H1 (cell line): Measurements from ENCODE around the gene KRT32. TPM values are rescaled to one million over a fixed set of nuclear protein-coding genes. Genes with fewer than 3 reads are reported as not detected.

ENCODE experiments used
- CTCF ChIA-PET: fragments of 300-600 bp; sonication (Branson Sonifier 250); formaldehyde crosslinking; loops from one replicate; lab custom pipeline; 2021; ENCODE audit not compliant: partially characterized antibody; lab: Charles Lee
- POLR2A ChIA-PET: fragments of 300-600 bp; sonication (Branson Sonifier 250); formaldehyde crosslinking; loops from one replicate; lab custom pipeline; 2021; ENCODE audit warnings: inconsistent platforms; ENCODE audit not compliant: partially characterized antibody; lab: Charles Lee
- DNase-seq, 2 experiments: peaks; one replicate each; pipeline versions ENCODE4 v3.0.0 to v3.0.0-alpha.2; 2010 to 2022; ENCODE audit warnings: low spot score in 2 of 2, low read depth in 1 of 2, mixed read lengths in 1 of 2
- FAIRE-seq: peaks from 2 replicates; lab custom pipeline; 2011; peaks lifted over from hg19 to GRCh38; lab: Jason Lieb, UNC
- H2AFZ ChIP-seq: 2 replicates; pipeline ENCODE4 v1.8.1; 2012; ENCODE audit warnings: low read length, inconsistent platforms
- H2AK5ac ChIP-seq: 2 replicates; pipeline ENCODE4 v1.6.1; 2013; ENCODE audit warnings: low read depth, low read length
- H2BK120ac ChIP-seq: replicated peaks from 2 replicates; pipeline ENCODE3; 2013; ENCODE audit warnings: low read depth, low read length, inconsistent platforms
- H2BK12ac ChIP-seq: 2 replicates; pipeline ENCODE4 v1.6.1; 2013; ENCODE audit warnings: low read depth, low read length
- H2BK15ac ChIP-seq: 2 replicates; pipeline ENCODE4 v1.6.1; 2013; ENCODE audit warnings: low read length
- H2BK20ac ChIP-seq: 2 replicates; pipeline ENCODE4 v1.6.1; 2013; ENCODE audit warnings: low read length
- H2BK5ac ChIP-seq: 2 replicates; pipeline ENCODE4 v1.6.1; 2013; ENCODE audit warnings: low read depth, low read length
- H3K14ac ChIP-seq: 2 replicates; pipeline ENCODE4 v1.6.1; 2013; ENCODE audit warnings: inconsistent platforms; ENCODE audit not compliant: insufficient read length
- H3K18ac ChIP-seq: 2 replicates; pipeline ENCODE4 v1.6.1; 2013; ENCODE audit warnings: low read length; ENCODE audit errors: extremely low read depth
- H3K23ac ChIP-seq: 2 replicates; pipeline ENCODE4 v1.6.1; 2013; ENCODE audit warnings: inconsistent platforms; ENCODE audit not compliant: insufficient read length
- H3K23me2 ChIP-seq: 2 replicates; pipeline ENCODE4 v1.6.1; 2013; ENCODE audit warnings: low read depth, low read length
- H3K27ac ChIP-seq: 2 replicates; pipeline ENCODE4 v1.6.1; 2011; ENCODE audit warnings: low read depth, low read length, inconsistent platforms
- H3K27me3 ChIP-seq, 4 experiments: replicated peaks in 1 of 4; 1 replicate in 1 of 4; 2 replicates in 3 of 4; pipeline versions ENCODE4 v1.6.1 to v1.8.1; 2011 to 2013; ENCODE audit warnings: low read length in 3 of 4, mild to moderate bottlenecking in 3 of 4, inconsistent platforms in 2 of 4, mixed read lengths in 2 of 4, moderate library complexity in 1 of 4; ENCODE audit not compliant: control insufficient read depth in 3 of 4, insufficient read depth in 3 of 4; ENCODE audit errors: extremely low read depth in 1 of 4
- H3K36me3 ChIP-seq, 4 experiments: 2 replicates each; pipeline versions ENCODE4 v1.6.1 to v1.8.1; 2011 to 2013; ENCODE audit warnings: mild to moderate bottlenecking in 4 of 4, low read length in 3 of 4, moderate library complexity in 2 of 4, control low read depth in 1 of 4, inconsistent platforms in 1 of 4; ENCODE audit not compliant: insufficient read depth in 4 of 4, control insufficient read depth in 2 of 4
- H3K4ac ChIP-seq: replicated peaks from 2 replicates; pipeline ENCODE3; 2013; ENCODE audit warnings: low read length, low read depth, mixed read lengths, inconsistent platforms; ENCODE audit not compliant: insufficient read length
- H3K4me1 ChIP-seq, 4 experiments: replicated peaks in 1 of 4; 1 replicate in 1 of 4; 2 replicates in 3 of 4; pipeline versions ENCODE4 v1.6.1 to v1.8.1; 2011 to 2013; ENCODE audit warnings: low read length in 3 of 4, inconsistent platforms in 2 of 4, mixed read lengths in 1 of 4; ENCODE audit not compliant: insufficient read depth in 4 of 4, control insufficient read depth in 3 of 4
- H3K4me2 ChIP-seq, 2 experiments: 2 replicates each; pipeline versions ENCODE4 v1.6.1 to v1.8.1; 2011 to 2013; ENCODE audit warnings: low read depth in 2 of 2, low read length in 2 of 2, control low read depth in 1 of 2, inconsistent platforms in 1 of 2, mild to moderate bottlenecking in 1 of 2; ENCODE audit not compliant: insufficient read depth in 1 of 2
- H3K4me3 ChIP-seq, 4 experiments: fragments of 200-600, 300-600 bp in 1 of 4; sonication (generic), shearing (Covaris generic), sonication (Bioruptor Twin) in 1 of 4; 2 replicates each; pipeline versions ENCODE4 v1.5.1 to v1.8.1; 2011 to 2016; ENCODE audit warnings: low read length in 4 of 4, low read depth in 3 of 4, control low read depth in 2 of 4, inconsistent platforms in 2 of 4, mild to moderate bottlenecking in 2 of 4, mixed read lengths in 1 of 4, moderate library complexity in 1 of 4; ENCODE audit not compliant: insufficient read depth in 2 of 4; ENCODE audit errors: extremely low read depth in 1 of 4
- H3K56ac ChIP-seq: replicated peaks from 2 replicates; pipeline ENCODE3; 2013; ENCODE audit warnings: low read depth, mild to moderate bottlenecking, mixed read lengths, low read length, inconsistent platforms; ENCODE audit not compliant: insufficient read length
- H3K79me1 ChIP-seq: 2 replicates; pipeline ENCODE4 v1.6.1; 2013; ENCODE audit warnings: low read depth, low read length, control low read depth
- H3K79me2 ChIP-seq, 2 experiments: 2 replicates each; pipeline versions ENCODE4 v1.6.1 to v1.8.1; 2012 to 2013; ENCODE audit warnings: low read length in 2 of 2, mild to moderate bottlenecking in 2 of 2, inconsistent platforms in 1 of 2; ENCODE audit not compliant: insufficient read depth in 2 of 2, control insufficient read depth in 1 of 2
- H3K9ac ChIP-seq, 4 experiments: replicated peaks in 1 of 4; 1 replicate in 1 of 4; 2 replicates in 3 of 4; pipeline versions ENCODE4 v1.6.1 to v1.8.1; 2011 to 2013; ENCODE audit warnings: low read depth in 3 of 4, low read length in 3 of 4, control low read depth in 2 of 4, mild to moderate bottlenecking in 2 of 4, moderate library complexity in 2 of 4, inconsistent platforms in 1 of 4; ENCODE audit errors: extremely low read depth in 1 of 4
- H3K9me3 ChIP-seq, 2 experiments: 2 replicates each; pipeline versions ENCODE4 v1.6.1 to v1.8.1; 2012 to 2013; ENCODE audit warnings: mild to moderate bottlenecking in 2 of 2, moderate library complexity in 2 of 2, control low read depth in 1 of 2, inconsistent platforms in 1 of 2, low read depth in 1 of 2, low read length in 1 of 2, mixed read lengths in 1 of 2; ENCODE audit not compliant: insufficient read depth in 2 of 2
- H4K20me1 ChIP-seq, 2 experiments: replicated peaks in 1 of 2; 2 replicates each; pipeline versions ENCODE3 to v1.8.1; 2011 to 2013; ENCODE audit warnings: inconsistent platforms in 2 of 2, low read length in 2 of 2, mild to moderate bottlenecking in 1 of 2; ENCODE audit not compliant: insufficient read depth in 2 of 2, control insufficient read depth in 1 of 2
- H4K5ac ChIP-seq: 2 replicates; pipeline ENCODE4 v1.6.1; 2013; ENCODE audit warnings: low read length, low read depth, mixed read lengths, inconsistent platforms; ENCODE audit not compliant: insufficient read length
- H4K8ac ChIP-seq: 2 replicates; pipeline ENCODE4 v1.8.0; 2013; ENCODE audit warnings: mild to moderate bottlenecking, moderate library complexity, low read length, inconsistent platforms; ENCODE audit not compliant: insufficient read depth; ENCODE audit errors: extremely low read depth
- H4K91ac ChIP-seq: replicated peaks from 2 replicates; pipeline ENCODE3; 2013; ENCODE audit warnings: low read length, mixed read lengths, inconsistent platforms; ENCODE audit not compliant: insufficient read length
- ASH2L ChIP-seq: fragments of 200-600, 300-600 bp; sonication (generic); IDR thresholded peaks from one replicate; pipeline ENCODE4 v1.7.1; 2017; ENCODE audit warnings: low read length
- CBX5 ChIP-seq: fragments of 300-800, 300-1000 bp; sonication (generic); IDR thresholded peaks from 2 replicates; pipeline ENCODE4 v1.7.1; 2016; ENCODE audit warnings: antibody characterized with exemption, low read length, low read depth
- CHD1 ChIP-seq: IDR thresholded peaks from 2 replicates; pipeline ENCODE4 v1.6.1; 2012; ENCODE audit warnings: low read depth, low read length, improper control_type of control experiment
- GABPA ChIP-seq: IDR thresholded peaks from 2 replicates; pipeline ENCODE4 v1.6.1; 2011; ENCODE audit warnings: mild to moderate bottlenecking, low read length, moderate library complexity, borderline replicate concordance; ENCODE audit not compliant: insufficient read depth
- HDAC6 ChIP-seq: IDR thresholded peaks from one replicate; pipeline ENCODE4 v1.7.1; 2012; ENCODE audit warnings: low read depth, mild to moderate bottlenecking, inconsistent platforms, low read length, moderate library complexity
- KDM5A ChIP-seq: fragments of 200-600 bp; IDR thresholded peaks from 2 replicates; pipeline ENCODE4 v1.7.1; 2012; ENCODE audit warnings: mild to moderate bottlenecking, low read length, inconsistent platforms, mixed read lengths
- MAFK ChIP-seq: IDR thresholded peaks from 2 replicates; pipeline ENCODE4 v1.6.1; 2012; ENCODE audit warnings: low read depth, mild to moderate bottlenecking, improper control_type of control experiment, low read length
- NANOG ChIP-seq: IDR thresholded peaks from 2 replicates; pipeline ENCODE4 v1.6.1; 2011; ENCODE audit warnings: low read length, low read depth, mild to moderate bottlenecking, inconsistent platforms; ENCODE audit not compliant: insufficient read depth, poor library complexity, severe bottlenecking
- RBBP5 ChIP-seq: IDR thresholded peaks from 2 replicates; pipeline ENCODE4 v1.7.1; 2012; ENCODE audit warnings: low read depth, mild to moderate bottlenecking, inconsistent platforms, low read length, moderate library complexity, borderline replicate concordance
- RXRA ChIP-seq: IDR thresholded peaks from 2 replicates; pipeline ENCODE4 v1.6.1; 2011; ENCODE audit warnings: low read depth, mild to moderate bottlenecking, low read length, moderate library complexity; ENCODE audit not compliant: insufficient read depth
- SP4 ChIP-seq: IDR thresholded peaks from 2 replicates; pipeline ENCODE4 v1.6.1; 2012; ENCODE audit warnings: low read length, inconsistent platforms
- SUZ12 ChIP-seq: fragments of 200-600 bp; sonication (generic); IDR thresholded peaks from 2 replicates; pipeline ENCODE4 v1.6.1; 2012; ENCODE audit warnings: mild to moderate bottlenecking, inconsistent platforms, low read length, moderate library complexity, mixed read lengths
- TAF1 ChIP-seq: IDR thresholded peaks from 2 replicates; pipeline ENCODE4 v1.6.1; 2011; ENCODE audit warnings: mild to moderate bottlenecking, low read depth, low read length
- TCF12 ChIP-seq: IDR thresholded peaks from 2 replicates; pipeline ENCODE4 v1.6.1; 2011; ENCODE audit warnings: low read depth, mild to moderate bottlenecking, low read length
- WGBS, 2 experiments: shearing (Covaris generic) in 1 of 2; methylation state at CpG; one replicate each; pipeline versions ENCODE4 v1.1.6 to v1.1.7; 2013 to 2015; ENCODE audit warnings: low lambda C conversion rate in 2 of 2, mixed read lengths in 2 of 2, inconsistent platforms in 1 of 2, low coverage in 1 of 2, missing lambda C conversion rate in 1 of 2; ENCODE audit not compliant: insufficient replicate concordance in 2 of 2, insufficient coverage in 1 of 2, insufficient read length in 1 of 2; ENCODE audit errors: extremely low coverage in 1 of 2, missing lambda C conversion rate in 1 of 2; 5-methylcytosine and 5-hydroxymethylcytosine counted together
- polyA plus RNA-seq, 7 experiments: library from polyadenylated mRNA; depleted of rRNA in 3 of 7; stranded (reverse) in 5 of 7; unstranded in 2 of 7; fragments of >200 nt in 5 of 7; fragments of 200-250 nt in 2 of 7; gene quantifications; 1 replicate in 5 of 7; 2 replicates in 1 of 7; 4 replicates in 1 of 7; pipeline versions ENCODE4 v1.2.1 to v1.2.3, GENCODE V29; 2011 to 2013; ENCODE audit warnings: missing spikeins in 2 of 7, mixed read lengths in 2 of 7
- total RNA-seq: library from RNA; stranded (reverse); fragmentation: NEBNext Ultra II Directional; extraction: Animal tissue kit (Norgen Biotek cat#: 25700); gene quantifications from 2 replicates; pipeline ENCODE4 v1.2.1, GENCODE V29; 2021

KRT32 gene
- total and polyA plus RNA-seq, 2 of the 8 experiments (the other 6 are each of a cell fraction or from before 2014, with no cell fraction given) = not detected

- FAIRE-seq = no peak
Measured at GRCh38 chr17:41467561-41467960, 375 bp upstream of the KRT32 start.

More at GRCh38 chr17:41467561-41467960, 375 bp upstream of the KRT32 start:
- CTCF ChIA-PET = interaction anchor here (1.5 kb wide), 1 partner anchor 82 kb away, joined by 6 read pairs; no protein-coding TSS in a partner anchor
- H3K79me2 ChIP-seq = no peaks in the 10 kb centered on the region
- POLR2A ChIA-PET = no interaction called here
- H3K23ac ChIP-seq = no peak overlapping the region
- whole genome bisulfite sequencing, 2 experiments = 87% methylated on average over 4 of the region's 4 CpGs; no CpG with 5 or more reads in 1 of the 2 experiments
- no peak overlapping the region for H3K4me3 ChIP-seq
- H3K9ac ChIP-seq = no peak overlapping the region
- H2BK5ac ChIP-seq = no peak overlapping the region
- H2BK15ac ChIP-seq = no peak overlapping the region
- no peak overlapping the region for H3K18ac ChIP-seq
- no peak overlapping the region for H4K91ac ChIP-seq
- no peak overlapping the region for H3K56ac ChIP-seq
- H3K4ac ChIP-seq = no peak overlapping the region
- no peaks in the 10 kb centered on the region for H3K79me1 ChIP-seq
- no peaks in the 10 kb centered on the region for H3K27me3 ChIP-seq
- H2AFZ ChIP-seq = no peak overlapping the region
- no peaks in the 10 kb centered on the region; a peak in 1 of 4 replicates for H3K9me3 ChIP-seq
- no peak for DNase-seq
- no peak overlapping the region for H3K14ac ChIP-seq
- no peak overlapping the region for H2BK120ac ChIP-seq
- H4K20me1 ChIP-seq = no peaks in the 10 kb centered on the region
- H3K4me2 ChIP-seq = no peak overlapping the region
- no peaks in the 10 kb centered on the region for H3K36me3 ChIP-seq
- no peak overlapping the region for H4K5ac ChIP-seq
- H3K27ac ChIP-seq = no peak overlapping the region
- no peak overlapping the region for H2AK5ac ChIP-seq
- no peaks in the 10 kb centered on the region for H3K4me1 ChIP-seq
- H2BK20ac ChIP-seq = no peak overlapping the region
- no peak overlapping the region for H4K8ac ChIP-seq
- no peak for TF ChIP-seq HDAC6
- no peak for TF ChIP-seq KDM5A
- no peak for TF ChIP-seq ASH2L
- TF ChIP-seq SUZ12 = no peak
- TF ChIP-seq NANOG = no peak
- TF ChIP-seq TAF1 = no peak
- TF ChIP-seq TCF12 = no peak
- TF ChIP-seq MAFK = no peak
- TF ChIP-seq SP4 = no peak
- no peak for TF ChIP-seq CHD1
- no peak for TF ChIP-seq CBX5
- no peak for TF ChIP-seq GABPA
- no peak for TF ChIP-seq RXRA
- TF ChIP-seq RBBP5 = no peak
- H3K23me2 ChIP-seq = no peaks in the 10 kb centered on the region
- H2BK12ac ChIP-seq = no peak overlapping the region
